DND-41 (cell line): ENCODE measurements around the gene MYH16.

Experiments
- CTCF ChIP-seq: IDR thresholded peaks from 2 replicates; pipeline ENCODE4 v1.5.1; 2012; ENCODE audit warnings: borderline replicate concordance, low read length, moderate library complexity, mild to moderate bottlenecking; ENCODE audit not compliant: poor library complexity, severe bottlenecking; ENCODE audit errors: extremely low read depth
- EZH2 ChIP-seq: IDR thresholded peaks from 3 replicates; pipeline ENCODE4 v1.6.1; 2012; ENCODE audit warnings: borderline replicate concordance, low read depth, mild to moderate bottlenecking, moderate library complexity, low read length, inconsistent platforms; ENCODE audit not compliant: severe bottlenecking

GRCh38 chr7:99301496-99301895 is 28.9 kb downstream of the MYH16 start:
- TF ChIP-seq CTCF (no peak), EZH2 (no peak)
